ENCODE results near the gene TRIM2. TPM values are rescaled to one million over a fixed set of nuclear protein-coding genes. Genes with fewer than 3 reads are reported as not detected.
A peak's percentile ranks its signal among the peaks of the same experiment; 100 is the strongest.

Gene TRIM2
- polyA plus RNA-seq, 1 donor (not counting 4 experiments of a cell fraction or from before 2014, with no cell fraction given) = 10.6 TPM

DNA sequence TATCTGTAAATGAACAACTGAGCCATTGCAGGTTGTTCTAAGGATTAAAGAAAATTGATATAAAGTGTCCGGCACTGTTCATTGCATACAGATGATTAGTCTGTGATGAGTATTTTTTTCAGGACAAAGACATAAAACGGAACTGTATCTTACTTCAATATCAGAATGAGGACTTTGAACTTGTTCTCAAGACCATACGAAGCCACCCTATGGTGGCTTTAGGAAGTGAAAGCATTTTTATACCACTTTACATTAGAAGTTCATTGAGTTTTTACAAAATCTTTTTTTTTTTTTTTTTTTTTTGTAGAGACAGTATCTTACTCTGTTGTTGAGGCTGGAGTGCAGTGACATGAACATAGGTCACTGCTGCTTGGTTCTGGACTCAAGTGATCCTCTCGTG is 45.2 kb upstream of the TRIM2 start:
- FAIRE-seq = no peak
- Histone ChIP-seq H4K20me1 (ENCODE audit: control insufficient read depth, extremely low read depth, insufficient read depth, low read length) (no peaks in the 10 kb centered on the region), H3K36me3 (ENCODE audit: control insufficient read depth in 2 of 2, extremely low read depth in 1 of 2, insufficient read depth in 2 of 2, low read length in 2 of 2) (no peaks in the 10 kb centered on the region), H3K9me1 (ENCODE audit: control insufficient read depth, extremely low read depth, insufficient read depth, low read length) (no peaks in the 10 kb centered on the region), H3K4me3 (ENCODE audit: control insufficient read depth in 2 of 3, extremely low read depth in 1 of 3, insufficient read depth in 2 of 3, low read depth in 1 of 3, low read length in 3 of 3) (no peak overlapping the region), H3K79me2 (ENCODE audit: control insufficient read depth, insufficient read depth, low read length) (no peaks in the 10 kb centered on the region), H3K4me2 (ENCODE audit: control insufficient read depth, extremely low read depth, insufficient read depth, low read depth, low read length) (no peak overlapping the region), H3K27me3 (ENCODE audit: control insufficient read depth, extremely low read depth, insufficient read depth, low read length) (peaks cover 24% of the 10 kb centered on the region), H3K9ac (ENCODE audit: control insufficient read depth, extremely low read depth, insufficient read depth, low read length) (no peak overlapping the region), H3K27ac (ENCODE audit: control insufficient read depth, insufficient read depth, low read length) (no peak overlapping the region), H2AFZ (ENCODE audit: control insufficient read depth, low read length) (no peak overlapping the region), H3K9me3 (ENCODE audit: control insufficient read depth, low read depth, low read length) (no peaks in the 10 kb centered on the region), H3K4me1 (ENCODE audit: control insufficient read depth, extremely low read depth, insufficient read depth, low read length) (peaks cover 3% of the 10 kb centered on the region)
- dilution Hi-C loops (cut with MboI; ENCODE audit: extremely low pct_ligation_motif_present, low sequenced_read_pairs) = no loop called here
- no peak for DNase-seq (ENCODE audit: low read depth, low spot score)
- TF ChIP-seq EZH2 (IDR thresholded peaks at IDR 0.05; ENCODE audit: low read length) (no peak), CTCF (optimal IDR thresholded peaks at IDR 0.05 in 1 of 3, IDR thresholded peaks at IDR 0.05 in 1 of 3, conservative IDR thresholded peaks at IDR 0.05 in 1 of 3; ENCODE audit: extremely low read depth in 1 of 3, insufficient read depth in 2 of 3, low read length in 3 of 3) (no peak)

DNA sequence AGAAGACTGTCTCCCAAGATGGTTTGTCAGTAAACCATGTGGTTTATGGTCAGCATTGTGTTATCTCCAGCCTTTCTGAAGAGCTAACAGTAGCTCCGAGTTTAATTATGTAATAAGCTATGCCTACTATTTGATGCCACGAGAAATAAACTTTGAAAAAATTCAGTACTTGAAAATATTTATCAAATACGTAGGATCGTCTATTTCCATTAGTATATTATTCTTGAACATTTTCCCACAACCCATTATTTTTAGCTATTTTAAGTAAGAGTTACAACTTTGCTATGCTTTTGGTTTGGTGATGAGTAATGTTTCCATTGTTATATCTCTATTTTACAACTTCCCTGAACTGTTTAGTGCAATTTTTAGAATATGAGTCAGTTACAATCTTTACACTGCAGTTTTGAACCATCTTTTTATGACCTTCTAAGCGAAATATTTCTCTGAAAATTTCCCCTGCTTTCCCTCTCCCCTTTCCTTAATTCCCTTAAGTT is 44.5 kb upstream of the TRIM2 start:
- DNase-seq (ENCODE audit: low read depth, low spot score) = no peak

More for the DNA sequence above, 44.5 kb upstream of the TRIM2 start:
- Histone ChIP-seq H3K79me2 (ENCODE audit: control insufficient read depth, insufficient read depth, low read length) (no peaks in the 10 kb centered on the region), H3K4me1 (ENCODE audit: control insufficient read depth, extremely low read depth, insufficient read depth, low read length) (no peaks in the 10 kb centered on the region), H3K27ac (ENCODE audit: control insufficient read depth, insufficient read depth, low read length) (no peak overlapping the region), H3K4me3 (ENCODE audit: control insufficient read depth in 2 of 3, extremely low read depth in 1 of 3, insufficient read depth in 2 of 3, low read depth in 1 of 3, low read length in 3 of 3) (no peak overlapping the region), H4K20me1 (ENCODE audit: control insufficient read depth, extremely low read depth, insufficient read depth, low read length) (no peaks in the 10 kb centered on the region), H3K9ac (ENCODE audit: control insufficient read depth, extremely low read depth, insufficient read depth, low read length) (no peak overlapping the region), H3K9me1 (ENCODE audit: control insufficient read depth, extremely low read depth, insufficient read depth, low read length) (no peaks in the 10 kb centered on the region), H2AFZ (ENCODE audit: control insufficient read depth, low read length) (no peak overlapping the region), H3K9me3 (ENCODE audit: control insufficient read depth, low read depth, low read length) (no peaks in the 10 kb centered on the region), H3K36me3 (ENCODE audit: control insufficient read depth in 2 of 2, extremely low read depth in 1 of 2, insufficient read depth in 2 of 2, low read length in 2 of 2) (no peaks in the 10 kb centered on the region), H3K4me2 (ENCODE audit: control insufficient read depth, extremely low read depth, insufficient read depth, low read depth, low read length) (no peak overlapping the region), H3K27me3 (ENCODE audit: control insufficient read depth, extremely low read depth, insufficient read depth, low read length) (peaks cover 24% of the 10 kb centered on the region)
- FAIRE-seq = peak; percentile 34
- TF ChIP-seq EZH2 (IDR thresholded peaks at IDR 0.05; ENCODE audit: low read length) (no peak), CTCF (optimal IDR thresholded peaks at IDR 0.05 in 1 of 3, IDR thresholded peaks at IDR 0.05 in 1 of 3, conservative IDR thresholded peaks at IDR 0.05 in 1 of 3; ENCODE audit: extremely low read depth in 1 of 3, insufficient read depth in 2 of 3, low read length in 3 of 3) (no peak)
- dilution Hi-C loops (cut with MboI; ENCODE audit: extremely low pct_ligation_motif_present, low sequenced_read_pairs) = no loop called here
